GM21423 (cell line): ENCODE data around the gene YY1AP1.
"Not testable (repeated sequence)": the region's sequence is repeated elsewhere in the genome, so short reads cannot be mapped to it uniquely, and the experiment has no call there.

Experiments used
- ATAC-seq: cut with Tn5 transposase; IDR thresholded peaks from one replicate; pipeline ENCODE4 v1.9.1; 2021; ENCODE audit warnings: mild to moderate bottlenecking, moderate library complexity; ENCODE audit not compliant: unreplicated experiment

Gene YY1AP1

DNA sequence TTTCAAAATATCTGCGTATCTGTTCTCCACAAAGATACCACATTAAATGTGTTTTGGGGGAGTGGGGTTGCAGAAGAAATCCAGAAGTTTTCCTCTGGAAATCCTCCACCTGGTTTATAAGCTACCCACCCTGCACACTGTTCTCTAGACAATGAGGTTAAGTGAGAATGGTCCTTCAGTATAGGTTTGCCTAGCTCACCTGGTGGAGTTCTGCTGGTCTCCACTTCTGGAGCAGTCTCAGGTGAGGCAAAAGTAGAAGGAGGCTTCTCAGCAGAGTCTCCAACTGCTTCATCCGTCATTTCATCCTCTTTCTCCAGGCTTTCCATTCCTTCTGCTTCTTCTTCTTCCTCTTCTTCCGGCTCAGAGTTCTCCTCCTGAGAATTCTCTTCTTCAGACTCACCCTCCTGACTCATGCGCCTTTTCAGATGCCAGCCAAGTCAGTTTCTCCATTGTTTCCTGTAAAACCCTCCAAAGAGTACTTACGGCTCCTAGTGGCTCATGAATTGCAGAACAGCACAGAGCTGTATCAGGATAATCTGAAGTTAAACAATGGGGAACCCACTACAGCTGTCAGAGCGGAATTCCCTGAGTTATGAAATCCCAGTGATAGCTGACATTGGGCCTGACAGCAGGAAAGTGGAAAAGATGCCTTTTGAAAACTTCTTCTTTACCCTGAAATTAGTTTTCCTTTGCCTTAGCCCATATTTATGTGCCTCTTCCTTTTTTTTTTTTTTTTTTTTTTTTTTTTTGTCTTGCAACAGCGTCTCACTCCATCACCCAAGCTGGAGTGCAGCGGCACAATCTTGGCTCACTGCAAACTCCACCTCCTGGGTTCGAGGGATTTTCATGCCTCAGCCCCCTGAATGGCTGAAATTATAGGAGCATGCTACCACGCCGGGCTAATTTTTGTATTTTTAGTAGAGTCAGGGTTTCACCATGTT lies 40.1 kb downstream of the YY1AP1 start:
- ATAC-seq = no peak

DNA sequence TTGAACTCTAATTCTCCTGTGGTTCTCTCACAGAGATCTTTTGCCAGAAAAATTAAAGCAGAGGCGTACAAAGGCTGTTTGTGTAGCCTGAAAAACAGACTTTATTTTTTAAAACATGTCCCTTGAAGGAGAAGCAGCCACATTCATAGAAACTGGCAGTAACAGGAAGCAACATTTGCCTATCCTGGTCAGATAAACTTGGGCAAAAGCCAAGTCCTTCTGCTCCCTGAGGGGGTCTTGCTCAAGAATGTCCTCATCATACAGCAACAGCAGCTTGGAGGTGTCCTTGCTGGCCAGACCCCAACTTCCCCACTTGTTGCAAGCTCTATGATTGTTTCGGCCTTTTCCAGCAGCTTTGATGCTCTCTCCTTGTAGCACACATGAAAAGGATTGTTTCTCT lies 42.3 kb downstream of the YY1AP1 start:
- ATAC-seq = no peak

DNA sequence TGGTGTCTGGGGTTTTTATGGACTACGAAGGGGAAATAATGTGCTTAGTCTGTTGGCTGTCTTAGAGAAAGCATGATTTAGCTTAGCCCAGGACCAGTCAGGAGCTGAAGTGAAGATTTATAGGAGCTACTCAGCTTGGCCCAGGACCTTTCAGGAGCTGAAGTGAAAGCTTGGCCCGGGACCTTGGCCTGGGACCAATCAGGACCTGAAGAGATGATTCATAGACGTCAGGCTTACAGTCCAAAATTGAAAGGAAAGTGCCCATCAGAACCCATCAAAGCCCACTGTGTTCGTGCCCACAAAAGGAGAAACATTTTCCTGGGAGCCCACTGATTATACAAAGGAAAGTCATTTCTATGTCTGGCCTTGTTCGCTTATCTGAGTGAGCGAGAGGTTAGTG lies 42.9 kb downstream of the YY1AP1 start:
- ATAC-seq = no peak

DNA sequence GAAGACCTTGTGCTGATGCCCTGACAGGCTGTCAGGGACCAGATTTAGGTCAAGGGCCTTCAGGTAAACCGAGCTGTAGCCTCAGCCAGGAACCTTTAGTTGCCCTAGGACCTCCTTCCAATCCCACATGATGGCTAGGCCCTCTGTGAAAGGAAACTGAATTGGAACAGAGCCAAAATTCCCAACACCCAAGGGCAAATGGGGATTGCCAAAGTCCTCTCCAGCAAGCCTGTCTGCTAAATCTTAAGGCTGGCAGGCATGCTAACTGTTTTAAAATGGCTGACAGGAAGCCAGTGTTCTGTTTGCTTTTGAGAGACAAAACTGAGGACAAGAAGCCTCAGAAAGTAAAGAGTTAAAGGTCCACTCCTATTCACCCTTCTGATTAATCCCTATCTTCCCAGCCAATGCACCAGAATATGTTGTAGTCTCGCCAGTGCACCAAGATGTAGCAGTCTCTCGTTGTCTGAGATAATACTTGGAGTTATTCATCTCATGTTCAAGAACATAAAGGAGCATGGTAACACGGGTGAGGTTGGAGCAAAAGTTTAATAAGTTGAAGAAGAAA lies 43.5 kb downstream of the YY1AP1 start:
- ATAC-seq = no peak

DNA sequence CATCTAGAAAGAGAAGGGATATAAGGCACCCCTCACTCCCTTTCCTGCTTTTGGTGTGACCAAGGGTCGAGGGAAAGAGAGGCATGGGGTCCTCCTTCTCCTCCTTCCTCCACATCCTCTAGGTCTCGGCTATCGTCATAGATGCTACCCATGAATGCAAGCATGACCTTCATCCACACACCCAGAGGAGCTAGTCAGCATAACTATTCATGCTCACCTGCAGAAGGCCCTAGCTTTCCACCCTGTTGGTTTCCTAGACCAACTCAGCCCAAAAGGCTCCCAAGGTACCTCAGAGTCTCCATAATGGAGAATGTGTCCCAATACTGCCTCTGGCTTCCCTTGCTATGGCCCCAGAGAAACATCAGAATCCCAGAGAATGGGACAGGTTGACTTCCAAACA lies 45.3 kb downstream of the YY1AP1 start:
- ATAC-seq = no peak

DNA sequence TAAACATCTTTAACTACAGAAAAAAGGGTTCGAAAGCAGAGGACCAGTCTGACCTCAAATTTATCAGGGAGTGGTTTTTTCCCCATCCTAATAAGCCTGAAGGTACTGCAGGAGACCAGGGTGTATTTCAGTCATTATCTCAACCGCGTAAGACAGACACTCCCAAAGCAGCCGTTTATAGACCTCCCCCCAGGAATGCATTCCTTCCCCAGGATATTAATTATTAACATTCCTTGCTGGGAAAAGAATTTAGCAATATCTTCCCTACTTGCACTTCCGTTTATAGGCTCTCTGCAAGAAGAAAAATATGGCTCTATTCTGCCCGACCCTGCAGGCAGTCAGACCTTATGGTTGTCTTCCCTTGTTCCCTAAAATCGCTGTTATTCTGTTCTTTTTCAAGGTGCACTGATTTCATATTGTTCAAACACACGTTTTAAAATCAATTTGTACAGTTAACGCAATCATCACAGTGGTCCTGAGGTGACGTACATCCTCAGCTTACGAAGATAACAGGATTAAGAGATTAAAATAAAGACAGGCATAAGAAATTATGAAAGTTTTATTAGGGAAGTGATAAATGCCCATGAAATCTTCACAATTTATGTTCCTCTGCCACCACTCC lies 45.9 kb downstream of the YY1AP1 start:
- ATAC-seq = not testable (repeated sequence)

DNA sequence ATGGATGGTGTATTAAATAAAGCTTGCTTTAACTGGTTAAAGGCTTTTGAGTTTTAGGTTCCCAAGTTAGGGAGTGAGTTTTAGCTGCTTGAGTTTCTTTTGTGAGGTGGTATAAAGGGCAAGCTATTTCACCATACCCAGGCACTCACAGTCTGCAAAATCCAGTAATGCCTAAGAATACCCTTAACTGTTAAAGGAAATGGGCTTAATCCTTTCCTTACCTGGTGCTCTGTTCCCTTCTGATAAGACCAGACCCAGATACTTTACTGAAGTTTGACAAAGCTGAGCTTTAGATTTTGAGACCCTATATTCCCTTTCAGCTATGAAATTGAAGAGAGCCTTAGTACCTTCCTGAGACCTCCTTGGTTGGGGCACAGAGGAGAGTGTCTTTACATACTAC lies 48.2 kb downstream of the YY1AP1 start:
- no peak for ATAC-seq

DNA sequence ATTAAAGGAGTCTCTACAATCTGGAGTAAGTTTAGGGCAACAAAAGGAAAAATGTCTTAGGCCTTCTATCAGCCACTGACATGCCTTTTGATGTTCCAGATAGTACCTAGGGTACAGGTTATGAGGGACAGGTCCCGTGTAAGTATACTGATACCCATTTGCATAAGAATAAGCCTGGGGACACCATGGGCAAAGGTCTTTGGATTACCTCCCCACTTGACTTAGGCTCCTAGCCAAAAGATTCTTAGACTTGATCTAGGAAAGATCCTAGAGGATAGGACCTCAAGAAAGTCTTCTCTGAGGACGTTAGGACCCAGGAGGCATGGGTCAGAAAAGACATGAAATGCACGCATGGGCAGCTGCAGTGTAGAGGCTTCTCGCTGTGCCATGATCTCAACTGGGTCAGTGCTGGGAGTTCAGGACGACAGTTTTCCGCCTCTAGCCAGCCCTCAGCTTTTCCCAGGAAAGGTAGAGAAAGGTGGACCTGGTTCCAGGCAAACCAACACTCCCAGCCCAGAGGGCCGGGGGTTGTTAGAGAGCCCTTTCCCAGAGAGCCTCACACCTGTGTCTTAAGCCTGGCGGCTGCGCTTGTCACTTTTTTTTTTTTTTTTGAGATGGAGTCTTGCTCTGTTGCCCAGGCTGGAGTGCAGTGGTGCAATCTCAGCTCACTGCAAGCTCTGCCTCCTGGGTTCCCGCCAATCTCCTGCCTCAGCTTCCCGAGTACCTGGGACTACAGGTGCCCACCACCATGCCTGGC lies 52.0 kb downstream of the YY1AP1 start:
- no peak for ATAC-seq

DNA sequence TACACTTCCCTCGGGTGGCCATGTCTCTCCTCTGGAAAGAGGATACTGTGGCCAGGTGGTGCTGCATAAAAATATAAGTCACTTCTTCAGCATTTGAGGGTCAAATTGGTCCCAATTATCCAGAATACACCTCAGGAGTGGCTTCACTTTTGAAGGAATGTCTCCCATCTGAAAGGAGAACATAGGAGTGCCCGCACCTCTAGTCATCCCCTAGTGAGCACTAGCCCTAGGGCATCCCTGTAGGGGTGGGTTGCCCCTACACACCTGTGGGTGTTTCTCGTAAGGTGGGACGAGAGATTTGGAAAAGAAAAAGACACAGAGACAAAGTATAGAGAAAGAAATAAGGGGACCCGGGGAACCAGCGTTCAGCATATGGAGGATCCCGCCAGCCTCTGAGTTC lies 62.1 kb downstream of the YY1AP1 start:
- not testable (repeated sequence) for ATAC-seq

DNA sequence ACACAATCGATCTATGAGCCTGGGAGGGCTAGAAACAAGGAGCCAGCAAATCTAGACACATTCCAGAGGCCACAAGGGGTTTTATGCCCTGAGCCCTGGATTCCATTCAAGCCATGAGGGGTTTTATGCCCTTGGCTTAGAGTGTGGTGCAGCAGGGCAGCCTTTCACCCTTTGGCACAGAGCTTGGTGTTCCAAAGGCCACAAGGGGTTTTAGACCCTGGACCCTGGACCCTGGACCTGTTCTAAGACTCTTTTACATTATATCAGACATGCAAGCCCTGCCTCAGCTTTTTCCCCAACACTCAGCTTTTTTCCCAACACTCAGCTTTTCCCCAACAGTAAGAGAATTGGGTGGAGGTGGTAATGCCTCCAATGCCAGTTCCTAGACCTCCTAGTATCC lies 65.2 kb downstream of the YY1AP1 start:
- ATAC-seq = no peak

DNA sequence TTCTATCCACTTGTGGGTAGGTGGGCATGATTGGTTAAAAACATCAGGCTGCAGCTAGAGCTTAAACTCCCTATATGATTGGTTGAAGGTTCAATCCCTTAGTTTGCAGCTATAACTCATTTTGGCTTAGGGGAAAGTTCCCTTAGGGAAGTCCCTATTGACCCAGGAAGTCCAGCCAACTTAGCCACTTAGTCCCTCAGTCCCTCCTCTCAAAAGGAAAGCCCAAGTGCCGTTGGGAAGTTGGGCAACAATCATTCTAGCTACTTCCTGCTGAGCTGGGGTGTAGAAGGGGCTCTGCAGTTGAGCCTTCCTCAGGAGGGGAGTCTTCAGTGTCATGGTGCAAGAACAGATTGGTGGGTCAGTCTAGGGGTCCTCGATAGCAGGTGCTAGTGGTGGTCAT lies 66.4 kb downstream of the YY1AP1 start:
- no peak for ATAC-seq

DNA sequence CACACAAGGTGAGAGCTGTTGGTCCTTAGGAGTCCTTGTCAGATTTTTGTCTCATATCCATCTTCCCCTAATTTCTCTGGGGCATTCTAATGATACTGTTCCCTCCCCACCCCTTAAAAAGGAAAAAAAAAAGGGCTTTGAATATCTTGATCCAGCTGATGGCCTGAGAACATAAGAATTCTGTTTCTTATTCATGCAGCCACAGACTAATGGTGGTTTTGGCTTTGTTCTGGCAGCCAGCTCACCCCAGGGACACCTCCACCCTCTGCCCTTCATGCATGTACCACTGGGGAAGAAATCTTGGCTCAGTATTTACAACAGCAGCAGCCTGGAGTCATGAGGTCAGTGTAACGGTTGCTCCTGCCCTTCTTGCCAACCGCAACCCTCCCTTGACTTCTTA lies 75.3 kb downstream of the YY1AP1 start:
- ATAC-seq = not testable (repeated sequence)

DNA sequence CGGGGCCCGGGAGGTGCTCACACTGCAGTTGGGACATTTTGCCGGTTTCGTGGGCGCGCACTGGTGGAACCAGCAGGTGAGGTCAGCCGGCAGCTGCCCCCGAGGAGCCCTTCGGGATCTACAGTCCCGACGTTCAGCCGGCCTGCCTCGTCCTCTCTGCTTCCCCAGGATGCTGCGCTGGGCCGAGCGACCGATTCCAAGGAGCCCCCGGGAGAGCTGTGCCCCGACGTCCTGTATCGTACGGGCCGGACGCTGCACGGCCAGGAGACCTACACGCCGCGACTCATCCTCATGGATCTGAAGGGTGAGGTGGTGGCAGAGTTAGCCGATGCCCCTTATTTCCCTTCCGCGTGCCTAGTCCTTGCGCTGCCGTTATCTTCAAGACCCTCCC lies 78.3 kb downstream of the YY1AP1 start:
- not testable (repeated sequence) for ATAC-seq

DNA sequence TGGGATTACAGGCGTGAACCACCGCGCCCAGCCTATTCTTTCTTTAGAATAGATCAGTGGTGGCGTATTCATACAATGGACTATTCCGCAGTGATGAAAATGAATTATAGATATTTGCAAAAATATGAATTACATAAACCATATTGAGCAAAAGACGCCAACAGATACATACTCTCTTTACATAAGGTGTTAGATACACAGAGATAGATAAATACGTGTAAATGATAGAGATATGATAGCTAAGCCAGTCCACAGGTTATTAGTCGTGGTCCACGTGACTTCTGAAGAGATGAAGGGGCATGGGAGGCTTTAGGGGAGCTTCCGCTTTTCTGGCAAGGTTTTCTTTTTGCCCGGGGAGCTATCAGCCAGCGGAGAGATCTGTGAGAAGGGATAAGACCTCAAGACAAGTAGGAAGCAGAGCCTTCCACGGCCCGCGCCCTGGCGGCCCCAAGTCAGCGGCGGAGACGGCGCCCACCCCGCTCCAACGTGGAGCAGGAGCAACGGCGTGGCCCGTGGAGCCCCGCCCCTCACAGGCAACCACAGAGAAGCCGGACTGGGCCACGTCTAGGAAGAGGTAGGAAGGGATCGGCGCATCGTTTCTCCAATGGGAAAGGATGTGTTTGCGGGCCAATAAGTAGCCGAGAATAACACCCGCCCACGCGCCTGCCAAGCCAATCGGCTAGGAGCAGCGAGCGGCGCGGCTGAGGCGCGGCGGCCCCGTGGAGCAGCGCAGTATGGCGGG lies 78.9 kb downstream of the YY1AP1 start, which contains the start of gene MSTO1:
TSS of gene MSTO1 (plus strand) at position 704 of the 742 bp plus-strand sequence. CDS start at position 735, 31 bp downstream.
- ATAC-seq = peak; percentile 93
